HepG2 (cell line): ENCODE data around the gene TAGLN. TPM values are rescaled to one million over a fixed set of nuclear protein-coding genes. Genes with fewer than 3 reads are reported as not detected.
A peak's percentile ranks its signal among the peaks of the same experiment; 100 is the strongest.

ENCODE experiments used
- BRCA1 ChIP-seq: sonication (generic); formaldehyde crosslinking; IDR thresholded peaks from 2 replicates; pipeline ENCODE4 v1.4.0; 2020; ENCODE audit warnings: missing genetic modification reagents
- CENPT ChIP-seq: sonication (generic); formaldehyde crosslinking; IDR thresholded peaks from 2 replicates; pipeline ENCODE4 v1.8.0; 2022; ENCODE audit warnings: low read depth, mild to moderate bottlenecking, moderate library complexity, missing genetic modification reagents
- GATAD2A ChIP-seq: IDR thresholded peaks from 2 replicates; pipeline ENCODE4 v1.6.1; 2016
- HOXA3 ChIP-seq: sonication (generic); formaldehyde crosslinking; IDR thresholded peaks from 2 replicates; pipeline ENCODE4 v1.5.0; 2020; ENCODE audit warnings: missing genetic modification reagents
- NFKB2 ChIP-seq: sonication (generic); formaldehyde crosslinking; IDR thresholded peaks from 2 replicates; pipeline ENCODE4 v1.4.0; 2020; ENCODE audit warnings: missing genetic modification reagents, borderline replicate concordance
- NR2C2 ChIP-seq: sonication (generic); formaldehyde crosslinking; IDR thresholded peaks from 2 replicates; pipeline ENCODE4 v1.4.0; 2020; ENCODE audit warnings: missing genetic modification reagents, mild to moderate bottlenecking, moderate library complexity, borderline replicate concordance
- SALL2 ChIP-seq: sonication (generic); formaldehyde crosslinking; IDR thresholded peaks from 2 replicates; pipeline ENCODE4 v1.8.1; 2023; ENCODE audit warnings: mild to moderate bottlenecking, missing genetic modification reagents, inconsistent platforms
- SP4 ChIP-seq: sonication (generic); formaldehyde crosslinking; IDR thresholded peaks from 2 replicates; pipeline ENCODE4 v1.8.1; 2023; ENCODE audit warnings: mild to moderate bottlenecking, missing genetic modification reagents
- STAG1 ChIP-seq: sonication (generic); formaldehyde crosslinking; IDR thresholded peaks from 2 replicates; pipeline ENCODE4 v1.4.0; 2020; ENCODE audit warnings: missing genetic modification reagents
- TBP ChIP-seq: sonication (generic); formaldehyde crosslinking; IDR thresholded peaks from 2 replicates; pipeline ENCODE4 v1.5.0; 2020; ENCODE audit warnings: missing genetic modification reagents
- XRCC5 ChIP-seq: fragments of 200-400 bp; formaldehyde crosslinking; optimal IDR thresholded peaks from 2 replicates; pipeline ENCODE3; 2017; ENCODE audit warnings: mild to moderate bottlenecking, low read length
- ZNF563 ChIP-seq: sonication (generic); formaldehyde crosslinking; IDR thresholded peaks from 2 replicates; pipeline ENCODE4 v1.8.0; 2022; ENCODE audit warnings: mild to moderate bottlenecking, moderate library complexity, missing genetic modification reagents
- ZNF614 ChIP-seq: IDR thresholded peaks from 2 replicates; pipeline ENCODE4 v1.6.1; 2018; ENCODE audit warnings: missing biosample characterization, missing genetic modification reagents, inconsistent platforms, borderline replicate concordance
- ZSCAN21 ChIP-seq: sonication (generic); formaldehyde crosslinking; IDR thresholded peaks from 2 replicates; pipeline ENCODE4 v1.8.0; 2022; ENCODE audit warnings: mild to moderate bottlenecking, missing genetic modification reagents, moderate library complexity, borderline replicate concordance
- polyA plus RNA-seq, 8 experiments: library from polyadenylated mRNA; depleted of rRNA in 3 of 8; stranded (reverse) in 7 of 8; unstranded in 1 of 8; fragments of >200 nt; fragmentation: Illumina TruSeq in 4 of 8; extraction: Trizol in 4 of 8; gene quantifications; 2 replicates each; pipeline versions ENCODE4 v1.2.1 to v1.2.3, GENCODE V29; 2011 to 2016; ENCODE audit warnings: low read depth in 4 of 8, missing spikeins in 1 of 8, mixed read lengths in 1 of 8; ENCODE audit not compliant: insufficient read depth in 1 of 8
- total RNA-seq, 5 experiments: library from RNA; depleted of rRNA; stranded (reverse); fragments of >200 nt; fragmentation: Illumina TruSeq; extraction: Trizol; gene quantifications; 2 replicates each; pipeline ENCODE4 v1.2.3, GENCODE V29; 2016; ENCODE audit warnings: low read depth in 1 of 5

The TAGLN gene
- total and polyA plus RNA-seq, 2 of the 13 experiments (the other 11 are each of a cell fraction or from before 2014, with no cell fraction given): 12.6 to 75.4 TPM

DNA sequence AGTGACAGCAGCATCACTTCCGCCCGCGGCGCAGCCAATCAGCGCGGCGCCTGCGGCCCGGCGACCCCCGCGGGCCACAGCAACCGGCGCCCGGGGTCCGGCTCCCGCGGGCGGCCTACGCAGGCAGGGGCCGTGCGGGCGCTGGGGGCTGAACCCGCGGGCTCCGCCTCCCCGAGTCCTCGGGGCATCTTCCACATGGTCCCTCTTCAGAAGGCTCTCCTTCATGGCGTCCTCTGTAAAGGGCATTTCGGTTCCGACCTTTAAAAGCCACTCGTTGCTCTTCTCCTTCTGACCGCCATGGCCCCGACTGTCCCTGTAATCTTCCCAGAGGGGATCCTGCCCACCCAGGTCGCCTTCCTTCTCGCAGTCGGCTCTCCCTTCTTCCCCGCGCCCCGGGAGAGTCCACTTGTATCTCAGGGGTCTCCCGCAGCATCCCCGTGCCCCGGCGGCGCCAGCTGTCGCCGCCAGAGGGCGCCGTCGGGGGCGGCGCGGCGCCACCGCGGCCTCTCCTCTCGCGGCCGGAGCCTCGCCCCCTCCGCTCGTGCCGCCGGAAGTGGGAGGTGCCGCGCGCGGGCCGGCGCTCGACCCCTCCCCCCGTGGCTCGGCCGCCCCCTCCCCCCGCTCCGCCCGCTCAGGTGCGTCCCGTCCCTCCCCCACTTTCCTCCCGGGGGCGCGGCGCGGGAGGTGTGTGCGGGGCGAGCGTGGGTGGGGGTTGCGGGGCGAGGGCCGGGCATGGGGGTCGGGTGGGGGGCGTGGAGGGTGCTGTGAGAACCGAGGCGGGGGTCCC lies 33.1 kb downstream of the TAGLN start, which contains the start of gene RNF214 (continued):
- TF ChIP-seq ZSCAN21 (CRISPR knock-in tag) (0 out of 2 replicates have a peak, but pooled peaks have one; percentile 12), ZNF563 (CRISPR knock-in tag) (peak; percentile 43; the same call in 1 of the 2 replicates), CENPT (CRISPR knock-in tag) (no peak), SP4 (CRISPR knock-in tag) (no peak; the same call in 1 of the 2 replicates), BRCA1 (no peak), ZNF614 (CRISPR knock-in tag) (no peak), NR2C2 (CRISPR knock-in tag) (peak; percentile 27; the same call in 1 of the 2 replicates), GATAD2A (no peak), NFKB2 (CRISPR knock-in tag) (peak; percentile 50; the same call in 1 of the 2 replicates), TBP (no peak), XRCC5 (peak; percentile 61), HOXA3 (CRISPR knock-in tag) (peak; percentile 51), SALL2 (CRISPR knock-in tag) (no peak), STAG1 (peak; percentile 49; the same call in 1 of the 2 replicates)
- TF ChIP-seq, all 625 proteins: peak for 71
